Smooth muscle cell of the brain vasculature (primary cell): ENCODE data around the gene UST.
"Not testable (repeated sequence)": the region's sequence is repeated elsewhere in the genome, so short reads cannot be mapped to it uniquely, and the experiment has no call there.

Source experiments
- DNase-seq: peaks from one replicate; pipeline ENCODE4 v3.0.0-alpha.2; 2012; ENCODE audit warnings: low read depth, low spot score

UST gene

GRCh38 chr6:148735989-148736388 lies 10.8 kb upstream of the UST start:
- DNase-seq, result no peak

DNA sequence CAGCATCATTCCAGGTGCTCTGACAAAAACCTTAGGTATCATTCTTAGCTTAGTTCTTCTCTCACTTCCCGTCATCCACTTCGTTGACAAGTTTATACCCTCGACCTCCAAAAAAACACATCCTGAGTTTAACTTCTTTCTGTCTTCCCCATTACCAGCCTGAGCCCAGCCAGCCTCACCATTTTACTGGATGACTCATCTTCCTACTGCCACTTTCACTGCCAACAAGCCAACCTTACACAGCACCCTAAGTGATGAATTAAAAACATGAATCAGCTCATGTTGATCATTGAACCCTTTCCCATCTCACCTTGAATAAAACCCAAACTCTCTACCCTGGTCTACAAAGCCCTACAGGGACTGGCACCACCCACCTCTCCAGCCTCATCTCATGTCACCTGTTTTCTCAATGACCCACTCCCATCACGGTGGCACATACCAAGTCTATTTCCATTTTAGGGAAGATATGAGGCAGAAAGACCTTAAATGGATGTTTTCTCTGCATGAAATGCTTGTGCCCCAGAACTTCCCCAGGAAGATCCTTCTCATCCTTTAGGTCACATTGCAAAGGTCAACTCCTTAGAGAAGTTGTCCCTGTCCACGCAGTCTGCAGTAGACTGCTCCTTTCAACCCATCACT lies 9.9 kb upstream of the UST start:
- DNase-seq, result no peak

GRCh38 chr6:148737806-148738205 lies 9.0 kb upstream of the UST start:
- no peak for DNase-seq

- no peak for DNase-seq
These were observed 7.6 kb upstream of the UST start for GRCh38 chr6:148738946-148739821.

DNA sequence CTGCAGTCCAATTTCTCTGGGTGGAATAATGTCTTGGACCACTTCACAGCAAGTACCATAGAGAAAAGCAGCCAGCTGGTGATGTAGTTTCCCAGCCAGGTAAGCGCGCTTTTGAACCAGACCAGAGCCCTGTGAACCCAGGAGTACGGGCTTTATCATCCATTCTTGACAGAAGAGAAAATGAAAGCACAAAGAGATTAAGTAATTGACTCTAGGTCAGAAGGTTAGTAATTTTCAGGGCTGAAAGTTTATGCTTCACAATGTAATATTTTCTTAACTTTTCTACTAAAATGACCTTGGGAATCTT lies 7.1 kb upstream of the UST start:
- DNase-seq, result no peak

- DNase-seq, result no peak
These were observed 3.4 kb upstream of the UST start for GRCh38 chr6:148743476-148743875.

DNA sequence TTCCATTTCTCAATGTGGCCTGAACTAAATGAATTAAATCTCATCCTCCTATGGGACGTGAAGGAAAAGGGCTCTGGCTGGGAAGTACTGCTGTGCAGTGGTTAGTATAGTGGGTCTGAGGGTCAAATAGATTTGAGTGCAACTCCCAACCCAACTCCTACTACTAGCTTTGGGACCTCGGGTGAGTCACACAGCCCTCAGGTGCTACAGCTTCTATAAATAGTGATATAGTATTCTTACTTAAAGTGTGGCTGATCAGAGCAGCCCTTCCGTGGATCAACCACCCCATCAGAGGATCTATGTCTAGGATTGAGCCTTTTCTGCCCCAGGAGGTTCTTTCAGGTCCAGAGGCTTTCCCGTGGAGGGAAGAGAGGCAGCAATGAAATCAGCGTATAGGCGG lies 904 bp upstream of the UST start:
- DNase-seq, result no peak

GRCh38 chr6:148747145-148747470 lies 278 bp downstream of the UST start:
- no peak for DNase-seq

DNA sequence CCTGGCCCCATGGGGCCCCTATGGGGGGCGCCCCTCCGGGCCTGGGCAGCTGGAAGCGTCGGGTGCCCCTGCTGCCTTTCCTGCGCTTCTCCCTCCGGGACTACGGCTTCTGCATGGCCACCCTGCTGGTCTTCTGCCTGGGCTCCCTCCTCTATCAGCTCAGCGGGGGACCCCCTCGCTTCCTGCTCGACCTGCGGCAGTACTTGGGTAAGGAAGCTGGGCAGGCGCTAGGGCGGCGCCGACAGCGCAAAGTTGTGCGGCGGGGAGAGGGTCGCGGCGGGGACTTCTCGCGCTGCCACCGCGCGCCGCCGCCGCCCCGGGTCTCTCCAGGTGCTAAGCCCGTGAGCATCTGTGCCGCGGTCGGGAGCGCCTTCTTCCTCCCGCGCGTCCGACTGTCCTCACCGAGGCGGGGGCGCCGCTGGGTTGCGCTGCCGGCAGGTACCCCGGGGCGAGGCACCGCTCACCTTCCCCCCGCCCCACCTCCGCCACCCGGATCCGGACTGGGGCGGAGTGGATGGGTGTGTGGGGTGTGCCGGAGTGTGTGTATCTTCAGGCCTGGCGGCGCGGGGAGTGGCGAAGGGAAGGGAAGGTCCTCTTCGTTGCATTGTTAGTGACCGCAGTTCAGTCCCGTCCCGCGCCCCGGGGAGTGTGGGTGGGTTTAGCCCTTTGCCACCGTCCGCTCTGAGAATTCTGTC lies 788 bp downstream of the UST start:
- DNase-seq, result no peak

GRCh38 chr6:148749674-148750073 lies 2.8 kb downstream of the UST start:
- DNase-seq, result no peak

DNA sequence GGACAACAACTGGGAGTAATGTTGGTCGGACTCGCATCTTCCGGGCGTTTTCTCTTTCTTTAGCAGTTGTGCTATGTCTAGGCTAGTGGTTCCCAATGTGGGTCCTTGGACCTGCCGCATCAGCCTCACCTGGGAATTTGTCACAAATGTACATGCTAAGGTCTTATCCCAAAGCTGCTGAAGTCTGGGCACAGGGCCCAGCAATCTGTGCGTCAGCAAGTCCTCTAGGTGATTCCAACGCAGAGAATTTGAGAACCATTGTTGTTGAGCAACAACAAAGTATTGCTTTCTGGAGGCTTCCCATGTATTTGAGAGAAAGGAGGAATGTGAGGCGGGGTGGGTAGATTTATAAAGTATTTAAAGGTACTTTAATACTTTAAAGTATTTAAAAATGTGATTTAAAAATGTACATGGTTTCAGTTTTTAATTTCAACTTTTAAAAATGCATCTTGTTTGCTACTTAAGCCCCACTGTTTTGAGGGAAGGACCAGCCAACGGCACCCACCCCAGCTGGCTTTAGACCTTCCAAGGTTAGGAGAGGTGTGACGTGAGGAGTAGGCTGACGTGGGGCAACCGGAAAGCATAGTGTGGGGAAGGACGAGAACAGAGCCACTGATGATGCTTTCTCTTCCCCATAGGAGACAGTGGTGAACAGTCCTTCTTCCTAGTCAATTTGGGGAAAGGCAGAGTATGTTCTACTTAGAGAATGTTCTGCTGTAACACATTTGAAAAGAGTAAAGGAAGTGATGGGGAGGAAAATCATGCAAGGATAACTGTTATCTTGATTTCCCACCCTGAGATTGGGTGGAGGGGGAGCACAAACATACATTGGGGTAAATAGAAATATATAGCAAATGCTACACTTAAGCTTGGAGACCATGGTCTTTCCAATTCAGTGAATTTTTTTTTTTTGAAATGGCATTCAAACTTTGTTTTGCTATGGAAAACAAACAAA lies 4.3 kb downstream of the UST start:
- no peak for DNase-seq

DNA sequence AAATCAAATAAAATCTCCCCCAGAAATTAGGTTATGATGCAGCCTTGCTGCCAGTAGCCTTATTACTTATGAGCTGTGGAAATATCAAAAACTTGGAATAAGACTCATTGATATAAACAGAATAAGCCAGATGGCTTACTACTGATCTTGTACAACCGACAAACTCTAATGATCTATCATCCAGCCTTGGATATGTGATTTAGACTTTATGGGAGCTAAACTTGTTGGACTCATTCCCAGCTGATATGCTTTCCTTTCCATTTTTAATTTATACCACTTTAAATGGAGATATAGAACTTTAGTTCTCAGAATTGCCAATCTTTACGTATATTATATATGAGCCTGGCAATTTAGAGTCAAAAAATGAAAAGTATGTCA lies 5.0 kb downstream of the UST start:
- no peak for DNase-seq

DNA sequence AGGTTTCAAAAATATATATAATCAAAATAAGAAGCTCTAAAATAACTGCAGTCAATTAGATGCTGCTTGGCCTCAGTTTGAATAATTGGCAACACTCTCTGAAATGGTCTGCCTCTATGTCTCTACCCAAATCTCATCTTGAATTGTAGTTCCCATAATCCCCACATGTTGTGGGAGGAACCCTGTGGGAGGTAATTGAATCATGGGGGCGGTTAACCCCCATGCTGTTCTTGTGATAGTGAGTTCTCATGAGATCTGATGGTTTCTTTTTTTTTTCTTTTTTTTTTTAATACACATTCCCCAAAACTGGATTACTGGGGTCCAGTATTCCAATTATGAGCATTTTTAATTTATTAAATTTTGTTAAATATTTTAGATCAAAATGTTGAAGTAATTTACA lies 8.5 kb downstream of the UST start:
- not testable (repeated sequence) for DNase-seq

DNA sequence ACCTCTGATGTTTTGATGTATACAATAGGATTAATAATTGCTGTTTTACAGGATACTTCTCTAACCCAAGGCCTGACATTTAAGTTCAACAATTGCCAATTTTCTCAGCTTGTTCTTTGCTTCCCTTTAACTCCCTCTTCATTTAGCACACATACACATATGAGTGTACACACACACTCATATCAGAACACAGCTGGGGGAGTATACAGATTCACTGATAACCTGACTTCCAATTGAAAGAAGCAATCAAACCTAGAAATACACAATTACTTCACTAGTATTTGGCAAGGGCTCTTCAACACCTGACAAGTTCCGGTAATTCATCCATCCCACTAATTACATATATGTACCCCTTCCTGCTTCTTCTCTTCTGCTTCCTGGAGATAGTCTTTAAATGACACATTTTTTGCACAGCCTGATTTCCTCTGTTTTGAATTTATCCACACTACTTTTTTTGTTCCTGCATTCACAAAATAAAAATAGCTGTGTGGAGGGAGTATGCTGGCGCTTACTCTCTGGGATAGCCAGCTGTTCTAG lies 11.2 kb downstream of the UST start:
- DNase-seq, result no peak

DNA sequence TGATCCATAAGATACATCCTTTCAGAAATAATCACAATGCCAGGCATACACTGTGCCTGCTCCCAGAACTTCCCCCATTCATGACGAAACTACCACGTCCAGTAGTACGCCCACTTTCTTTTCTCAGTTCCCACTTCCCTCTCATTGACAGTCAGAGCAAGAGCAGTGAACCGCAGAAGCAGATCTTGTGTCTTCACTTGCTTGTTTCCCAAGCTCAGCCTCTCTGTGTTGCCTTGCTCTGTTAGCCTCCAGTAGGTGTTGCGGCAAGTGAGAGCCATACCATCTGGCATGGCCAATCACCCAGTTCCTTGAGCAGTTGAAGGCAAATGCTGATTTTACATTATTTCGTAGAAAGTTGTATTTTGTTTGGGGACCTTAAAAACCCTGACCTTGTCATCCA lies 11.7 kb downstream of the UST start:
- no peak for DNase-seq

DNA sequence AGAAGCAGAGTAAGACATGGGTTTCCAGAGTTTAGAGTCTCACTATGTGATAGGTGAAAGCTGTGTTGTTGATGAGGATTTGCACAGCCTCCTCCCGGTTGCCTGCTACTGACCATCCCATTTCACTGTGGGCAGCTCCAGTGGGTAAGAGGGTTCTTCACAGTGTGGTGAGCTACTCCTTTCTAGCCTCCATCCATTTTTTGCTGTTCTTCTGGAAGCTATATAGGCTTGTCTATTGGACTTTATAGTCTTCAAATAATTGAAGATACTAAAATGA lies 13.4 kb downstream of the UST start:
- no peak for DNase-seq

- DNase-seq, result peak; percentile 76
These were observed 14.0 kb downstream of the UST start for GRCh38 chr6:148760568-148761526.

GRCh38 chr6:148761527-148762011 lies 14.7 kb downstream of the UST start:
- no peak for DNase-seq

GRCh38 chr6:148762231-148762630 lies 15.4 kb downstream of the UST start:
- no peak for DNase-seq

DNA sequence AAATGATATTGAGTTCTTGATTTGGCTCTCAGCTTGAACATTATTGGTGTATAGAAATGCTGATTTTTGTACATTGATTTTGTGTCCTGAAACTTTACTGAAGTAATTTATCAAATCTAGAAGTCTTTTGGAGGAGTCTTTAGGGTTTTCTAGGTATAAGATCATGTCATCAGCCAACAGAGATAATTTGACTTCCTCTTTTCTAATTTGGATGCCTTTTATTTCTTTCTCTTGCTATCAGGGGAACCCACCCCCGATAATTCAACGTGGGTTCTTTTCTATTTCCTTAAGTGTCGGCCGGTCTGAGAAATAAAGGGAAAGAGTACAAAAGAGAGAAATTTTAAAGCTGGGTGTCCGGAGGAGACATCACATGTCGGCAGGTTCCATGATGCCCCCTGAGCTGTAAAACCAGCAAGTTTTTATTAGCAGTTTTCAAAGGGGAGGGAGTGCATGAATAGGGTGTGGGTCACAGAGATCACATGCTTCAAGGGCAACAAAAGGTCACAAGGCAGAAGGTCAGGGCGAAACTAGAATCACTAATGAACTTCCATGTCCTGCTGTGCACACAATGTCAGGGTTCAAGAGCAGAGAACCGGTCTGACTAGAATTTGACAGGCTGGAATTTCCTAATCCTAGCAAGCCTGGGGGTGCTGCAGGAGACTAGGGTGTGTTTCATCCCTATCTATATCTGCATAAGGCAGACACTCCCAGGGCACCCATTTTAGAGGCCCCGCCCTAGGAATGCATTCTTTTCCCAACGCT lies 17.6 kb downstream of the UST start:
- not testable (repeated sequence) for DNase-seq
